ENCODE results near the gene SPATA16.

The SPATA16 gene

GRCh38 chr3:173058229-173058628, 82.8 kb downstream of the SPATA16 start:
- no peaks in the 10 kb centered on the region for H3K4me1 ChIP-seq
- H3K27ac ChIP-seq: no peak overlapping the region
- no peak for DNase-seq
- no peaks in the 10 kb centered on the region for H3K27me3 ChIP-seq
- H3K9me3 ChIP-seq: no peaks in the 10 kb centered on the region
- intact Hi-C loops (cut with DNase I; ENCODE audit: low total_unique reads): no loop called here
- no peak overlapping the region for H3K4me3 ChIP-seq
- H3K36me3 ChIP-seq: no peaks in the 10 kb centered on the region
- TF ChIP-seq CTCF (IDR thresholded peaks at IDR 0.05): no peak

- Histone ChIP-seq H3K9me3 (no peaks in the 10 kb centered on the region), H3K4me1 (no peaks in the 10 kb centered on the region), H3K4me3 (no peak overlapping the region), H3K27me3 (no peaks in the 10 kb centered on the region), H3K36me3 (no peaks in the 10 kb centered on the region), H3K27ac (no peak overlapping the region)
- intact Hi-C loops (cut with DNase I; ENCODE audit: low total_unique reads): no loop called here
- TF ChIP-seq CTCF (IDR thresholded peaks at IDR 0.05): no peak
- DNase-seq: no peak
These were observed 85.7 kb downstream of the SPATA16 start for GRCh38 chr3:173055228-173055933.

GRCh38 chr3:173049360-173049759, 91.7 kb downstream of the SPATA16 start:
- Histone ChIP-seq H3K4me3 (no peak overlapping the region), H3K36me3 (no peaks in the 10 kb centered on the region), H3K27ac (no peak overlapping the region), H3K9me3 (no peaks in the 10 kb centered on the region), H3K27me3 (no peaks in the 10 kb centered on the region), H3K4me1 (no peaks in the 10 kb centered on the region)
- TF ChIP-seq CTCF (IDR thresholded peaks at IDR 0.05): no peak
- intact Hi-C loops (cut with DNase I; ENCODE audit: low total_unique reads): no loop called here
- no peak for DNase-seq

GRCh38 chr3:173045770-173046382, 95.2 kb downstream of the SPATA16 start:
- no peak for DNase-seq
- Histone ChIP-seq H3K27ac (no peak overlapping the region), H3K4me1 (no peaks in the 10 kb centered on the region), H3K27me3 (no peaks in the 10 kb centered on the region), H3K36me3 (no peaks in the 10 kb centered on the region), H3K9me3 (no peaks in the 10 kb centered on the region), H3K4me3 (no peak overlapping the region)
- intact Hi-C loops (cut with DNase I; ENCODE audit: low total_unique reads): no loop called here
- peak in 1 of 2 experiments; percentile 24 for TF ChIP-seq CTCF (IDR thresholded peaks at IDR 0.05)

GRCh38 chr3:173044998-173045397, 96.0 kb downstream of the SPATA16 start:
- Histone ChIP-seq H3K4me1 (no peaks in the 10 kb centered on the region), H3K36me3 (no peaks in the 10 kb centered on the region), H3K9me3 (no peaks in the 10 kb centered on the region), H3K27me3 (no peaks in the 10 kb centered on the region), H3K27ac (no peak overlapping the region), H3K4me3 (no peak overlapping the region)
- TF ChIP-seq CTCF (IDR thresholded peaks at IDR 0.05): no peak
- no peak for DNase-seq
- intact Hi-C loops (cut with DNase I; ENCODE audit: low total_unique reads): no loop called here

Measured in tibial artery (tissue), 4 donors.